MM.1S (cell line): Measurements from ENCODE around the gene MAN1C1.
"Not testable (repeated sequence)": the region's sequence is repeated elsewhere in the genome, so short reads cannot be mapped to it uniquely, and the experiment has no call there.

ENCODE experiments used
- DNase-seq: peaks from one replicate; pipeline ENCODE4 v3.0.0-alpha.2; 2015
- H2AFZ ChIP-seq: fragments of 300-600 bp; sonication (generic); 2 replicates; pipeline ENCODE4 v1.6.0; 2016; ENCODE audit warnings: antibody characterized with exemption, low read length
- H3F3A ChIP-seq: fragments of 300-600 bp; sonication (generic); 2 replicates; pipeline ENCODE4 v1.6.1; 2016; ENCODE audit warnings: mild to moderate bottlenecking, antibody characterized with exemption, low read length, moderate library complexity, mixed read lengths; ENCODE audit not compliant: insufficient read depth
- H3K27ac ChIP-seq: fragments of 300-600 bp; sonication (generic); 2 replicates; pipeline ENCODE4 v1.5.1; 2016; ENCODE audit warnings: mild to moderate bottlenecking, low read length
- H3K27me3 ChIP-seq: fragments of 300-600 bp; sonication (generic); replicated peaks from 2 replicates; pipeline ENCODE4 v1.6.0; 2016; ENCODE audit warnings: low read length; ENCODE audit not compliant: insufficient read depth
- H3K36me3 ChIP-seq: fragments of 300-600 bp; sonication (generic); replicated peaks from 2 replicates; pipeline ENCODE4 v1.6.1; 2016; ENCODE audit warnings: mild to moderate bottlenecking, low read length, mixed read lengths; ENCODE audit not compliant: insufficient read depth
- H3K4me1 ChIP-seq: fragments of 300-600 bp; sonication (generic); 2 replicates; pipeline ENCODE4 v1.6.1; 2016; ENCODE audit warnings: low read length, mixed read lengths
- H3K4me2 ChIP-seq: fragments of 300-600 bp; sonication (generic); 2 replicates; pipeline ENCODE4 v1.6.0; 2016; ENCODE audit warnings: low read depth, low read length
- H3K4me3 ChIP-seq: fragments of 300-600 bp; sonication (generic); 2 replicates; pipeline ENCODE4 v1.5.1; 2016; ENCODE audit warnings: low read length, mixed read lengths
- H3K79me2 ChIP-seq: fragments of 300-600 bp; sonication (generic); 2 replicates; pipeline ENCODE4 v1.6.1; 2016; ENCODE audit warnings: mixed run types, low read length, mixed read lengths
- H3K9ac ChIP-seq: fragments of 300-600 bp; sonication (generic); 2 replicates; pipeline ENCODE4 v1.6.1; 2016; ENCODE audit warnings: low read length, mixed read lengths
- H3K9me2 ChIP-seq: fragments of 300-600 bp; sonication (generic); replicated peaks from 2 replicates; pipeline ENCODE4 v1.6.1; 2016; ENCODE audit warnings: mild to moderate bottlenecking, low read length, mixed read lengths; ENCODE audit not compliant: insufficient read depth
- H3K9me3 ChIP-seq: fragments of 300-600 bp; sonication (generic); replicated peaks from 2 replicates; pipeline ENCODE4 v1.6.1; 2016; ENCODE audit warnings: mild to moderate bottlenecking, low read length, mixed read lengths; ENCODE audit not compliant: insufficient read depth
- H4K20me1 ChIP-seq: fragments of 300-600 bp; sonication (generic); 2 replicates; pipeline ENCODE4 v1.6.1; 2016; ENCODE audit warnings: mild to moderate bottlenecking, low read length, moderate library complexity, mixed read lengths; ENCODE audit not compliant: insufficient read depth
- CTCF ChIP-seq: fragments of 300-600 bp; sonication (generic); IDR thresholded peaks from 2 replicates; pipeline ENCODE4 v1.5.1; 2016; ENCODE audit warnings: antibody characterized with exemption, low read length, mixed read lengths
- EZH2 ChIP-seq: fragments of 300-600 bp; sonication (generic); optimal IDR thresholded peaks from 2 replicates; pipeline ENCODE3; 2017; ENCODE audit warnings: low read depth, mild to moderate bottlenecking, antibody characterized with exemption, low read length, mixed read lengths
- EZH2phosphoT487 ChIP-seq: fragments of 300-600 bp; sonication (generic); IDR thresholded peaks from 2 replicates; pipeline ENCODE4 v1.6.1; 2018; ENCODE audit warnings: antibody characterized with exemption, low read length

MAN1C1 gene

GRCh38 chr1:25590096-25590824, 26.3 kb upstream of the MAN1C1 start:
- Histone ChIP-seq H3K9me2 (no peaks in the 10 kb centered on the region), H3K79me2 (no peaks in the 10 kb centered on the region), H3K27ac (no peak overlapping the region), H3F3A (no peaks in the 10 kb centered on the region), H3K36me3 (no peaks in the 10 kb centered on the region), H3K9me3 (no peaks in the 10 kb centered on the region), H2AFZ (no peak overlapping the region), H3K4me3 (no peak overlapping the region), H3K27me3 (no peaks in the 10 kb centered on the region), H3K4me2 (no peak overlapping the region), H3K9ac (no peak overlapping the region), H3K4me1 (no peaks in the 10 kb centered on the region), H4K20me1 (no peaks in the 10 kb centered on the region)
- no peak for TF ChIP-seq EZH2phosphoT487
- no peak for TF ChIP-seq CTCF
- no peak for TF ChIP-seq EZH2
- no peak for DNase-seq

GRCh38 chr1:25593861-25594260, 22.7 kb upstream of the MAN1C1 start:
- H3K27ac ChIP-seq = no peak overlapping the region
- no peaks in the 10 kb centered on the region for H3F3A ChIP-seq
- H3K9ac ChIP-seq = no peak overlapping the region
- H3K79me2 ChIP-seq = no peaks in the 10 kb centered on the region
- H3K36me3 ChIP-seq = no peaks in the 10 kb centered on the region
- no peak for DNase-seq
- no peaks in the 10 kb centered on the region for H3K9me3 ChIP-seq
- no peaks in the 10 kb centered on the region for H3K9me2 ChIP-seq
- no peak overlapping the region for H2AFZ ChIP-seq
- no peaks in the 10 kb centered on the region for H3K27me3 ChIP-seq
- TF ChIP-seq EZH2 (no peak), CTCF (no peak), EZH2phosphoT487 (no peak)
- no peak overlapping the region for H3K4me2 ChIP-seq
- H4K20me1 ChIP-seq = no peaks in the 10 kb centered on the region
- H3K4me1 ChIP-seq = no peaks in the 10 kb centered on the region
- H3K4me3 ChIP-seq = no peak overlapping the region

- Histone ChIP-seq H2AFZ (no peak overlapping the region), H3K36me3 (no peaks in the 10 kb centered on the region), H3K9me3 (no peaks in the 10 kb centered on the region), H3K27ac (no peak overlapping the region), H3F3A (no peaks in the 10 kb centered on the region; the same call in 1 of the 2 replicates), H3K4me1 (peaks cover 5% of the 10 kb centered on the region), H3K79me2 (no peaks in the 10 kb centered on the region), H3K9ac (no peak overlapping the region), H3K9me2 (no peaks in the 10 kb centered on the region), H4K20me1 (no peaks in the 10 kb centered on the region), H3K4me2 (no peak overlapping the region), H3K27me3 (no peaks in the 10 kb centered on the region), H3K4me3 (no peak overlapping the region)
- TF ChIP-seq CTCF (no peak), EZH2 (no peak), EZH2phosphoT487 (no peak)
- DNase-seq = no peak
Measured at GRCh38 chr1:25594971-25595370, 21.6 kb upstream of the MAN1C1 start.

- H2AFZ ChIP-seq, DNase-seq, H3K9me3 ChIP-seq, H3K27ac ChIP-seq, H3K9me2 ChIP-seq, H3K4me3 ChIP-seq, H3K27me3 ChIP-seq, H3K9ac ChIP-seq, H3K79me2 ChIP-seq, H3K4me2 ChIP-seq, H3F3A ChIP-seq, H3K36me3 ChIP-seq, H4K20me1 ChIP-seq: not testable (repeated sequence)
- peaks cover 15% of the 10 kb centered on the region for H3K4me1 ChIP-seq
Measured at GRCh38 chr1:25596641-25597040, 19.9 kb upstream of the MAN1C1 start.
